Measurements from ENCODE around the gene ATN1.

ATN1 gene

DNA sequence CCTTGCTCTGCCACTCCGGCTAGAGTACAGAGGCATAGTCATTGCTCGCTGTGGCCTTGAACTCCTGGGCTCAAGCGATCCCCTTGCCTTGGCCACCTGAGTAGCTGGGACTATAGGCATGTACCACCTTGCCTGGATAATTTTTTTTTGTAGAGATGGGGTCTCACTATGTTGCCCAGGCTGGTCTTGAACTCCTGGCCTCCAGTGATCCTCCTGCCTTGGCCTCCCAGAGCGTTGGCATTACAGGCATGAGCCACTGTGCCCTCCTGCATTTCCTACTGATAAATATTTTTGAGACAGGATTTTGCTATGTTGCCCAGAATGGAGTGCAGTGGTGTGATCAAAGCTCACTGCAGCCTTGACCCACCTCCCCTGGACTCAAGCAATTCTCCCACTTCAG lies 52.3 kb downstream of the ATN1 start:
- DNase-seq: no peak

DNA sequence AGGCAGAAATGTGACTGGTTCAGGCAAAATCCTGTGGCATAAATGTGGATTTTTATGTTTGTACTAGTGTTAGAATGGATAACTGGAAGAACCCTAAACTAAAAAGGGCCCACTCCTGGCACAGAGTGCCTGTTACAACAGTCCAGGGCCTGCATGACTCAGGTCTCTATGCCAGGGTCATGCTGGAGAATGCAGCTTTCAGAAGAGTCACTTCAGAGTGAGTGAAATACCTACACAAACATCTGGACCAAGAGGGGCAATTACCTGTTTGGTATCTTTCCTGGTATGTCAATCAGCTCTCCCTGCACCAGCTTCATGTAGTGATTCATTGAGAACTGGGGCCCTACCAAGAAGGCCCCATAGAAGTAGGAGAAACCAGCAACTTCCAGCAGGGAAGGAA lies 53.0 kb downstream of the ATN1 start:
- no peak for DNase-seq

DNA sequence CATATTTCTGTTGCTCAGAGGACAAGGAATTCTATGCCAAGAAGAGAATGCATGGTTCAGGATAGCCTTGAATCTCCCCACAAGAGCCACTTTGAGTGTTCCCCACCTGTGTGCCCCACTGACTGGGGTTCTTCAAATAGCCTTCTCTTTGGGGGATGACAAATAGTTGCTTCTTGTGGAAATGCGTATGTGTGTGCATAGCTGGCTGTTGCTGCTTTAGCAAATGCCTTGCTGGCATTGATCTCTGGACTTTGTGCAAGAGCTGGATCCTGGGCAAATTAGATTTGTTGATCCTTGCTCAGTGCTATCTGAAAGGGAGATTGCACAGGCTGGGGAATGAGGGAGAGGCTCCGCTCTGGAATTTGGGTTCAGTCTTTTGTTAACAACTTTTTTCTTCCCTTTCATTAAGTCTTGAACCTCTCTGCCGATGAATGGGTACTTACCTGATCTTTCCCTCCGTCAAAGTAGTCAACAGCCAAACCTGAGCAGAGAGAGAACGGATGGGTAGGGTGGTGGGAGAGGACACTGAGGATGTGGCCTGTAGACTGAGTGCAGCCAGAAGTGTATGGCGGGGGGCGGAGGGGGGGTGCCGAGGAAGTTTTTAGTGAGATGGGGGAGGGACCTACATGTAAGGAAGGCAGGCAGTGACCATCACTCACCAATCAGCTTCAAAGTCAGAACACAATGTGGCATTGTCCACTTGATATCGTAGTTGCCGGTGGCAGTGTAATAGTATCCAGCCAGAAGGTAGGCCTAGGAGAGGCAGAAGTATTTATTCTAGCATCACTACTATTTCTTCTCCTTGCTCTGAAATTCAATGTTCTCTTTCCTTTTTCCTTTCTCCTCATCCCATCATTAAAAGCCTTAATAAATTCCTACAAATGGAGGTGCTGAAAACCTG lies 53.6 kb downstream of the ATN1 start:
- DNase-seq: no peak

DNA sequence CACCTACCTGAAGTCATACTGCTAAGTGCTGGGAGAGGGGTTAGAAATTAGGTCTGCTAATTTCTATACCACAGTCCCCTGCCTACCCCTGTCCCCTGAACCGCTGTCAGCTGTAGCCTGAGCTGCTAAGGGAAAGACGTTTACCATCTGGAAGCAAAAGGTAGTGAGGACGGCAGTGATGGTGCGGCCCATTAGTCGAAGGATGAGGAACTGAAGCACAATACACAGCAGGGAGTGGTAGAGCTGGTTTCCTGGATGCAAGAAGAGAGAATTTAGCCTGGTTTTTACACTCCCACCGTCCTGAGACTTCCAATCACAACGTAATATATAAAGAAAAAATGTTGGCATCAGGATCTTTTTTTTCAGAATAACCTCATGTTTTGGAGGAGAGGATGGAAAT lies 54.8 kb downstream of the ATN1 start:
- no peak for DNase-seq

DNA sequence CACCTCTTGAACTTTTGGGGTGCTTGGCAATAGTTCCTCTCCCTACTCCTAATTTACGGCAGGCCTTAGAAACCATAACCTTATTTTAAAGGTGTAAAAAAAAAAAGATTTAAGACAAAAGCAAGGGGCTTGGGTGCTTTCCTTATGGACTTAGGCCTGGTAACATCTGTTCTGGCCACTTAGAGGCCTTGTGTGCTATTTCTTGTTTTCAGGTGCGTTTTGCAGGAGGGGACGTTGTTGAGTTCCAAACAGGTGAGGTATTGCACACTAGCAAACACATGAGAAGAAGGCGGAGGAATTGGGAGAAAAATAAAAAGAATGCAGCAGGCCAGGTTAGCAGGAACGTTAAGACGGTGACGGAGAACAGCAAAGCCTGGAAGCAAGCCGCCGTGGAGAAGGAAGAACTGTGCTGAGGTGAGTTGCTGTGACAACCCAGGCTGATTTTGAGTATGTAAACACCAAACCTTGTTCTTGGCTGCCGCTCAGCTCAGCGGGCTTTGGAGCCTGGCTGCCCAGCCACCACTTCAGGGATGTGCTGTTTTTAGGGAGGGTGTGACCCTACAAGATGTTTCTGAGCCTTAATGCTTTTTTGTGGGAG lies 60.3 kb downstream of the ATN1 start:
- DNase-seq: no peak
